Activated CD4-positive, alpha-beta T cell treated with anti-CD3 and anti-CD28 coated beads, Interleukin-2, amount 50 U/mL, for 4 hours (primary cell): ENCODE results near the gene PIGO.

ENCODE experiments used
- DNase-seq, 2 experiments: peaks; one replicate each; pipeline ENCODE4 v3.0.0-alpha.2; 2020

The PIGO gene

GRCh38 chr9:35105571-35106342, 9.4 kb upstream of the PIGO start:
- DNase-seq: no peak

DNA sequence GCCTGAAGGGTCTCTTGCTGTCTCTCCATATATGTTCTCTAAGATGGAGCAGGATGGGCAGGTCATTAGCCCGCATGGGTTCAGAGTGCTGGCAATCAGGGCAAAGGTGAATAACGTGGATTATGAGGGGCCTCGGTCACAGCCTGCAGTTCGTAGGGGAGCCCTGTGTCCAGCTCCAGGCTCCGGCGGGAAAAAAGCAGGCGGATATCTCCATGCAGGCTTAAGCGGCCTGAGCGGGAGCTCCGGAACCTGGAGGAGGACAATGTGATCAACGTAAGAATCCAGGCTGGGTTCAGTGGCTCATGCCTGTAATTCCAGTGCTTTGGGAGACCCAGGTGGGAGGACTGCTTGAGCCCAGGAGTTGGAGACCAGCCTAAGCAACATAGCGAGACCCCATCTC, 8.7 kb upstream of the PIGO start:
- no peak for DNase-seq

DNA sequence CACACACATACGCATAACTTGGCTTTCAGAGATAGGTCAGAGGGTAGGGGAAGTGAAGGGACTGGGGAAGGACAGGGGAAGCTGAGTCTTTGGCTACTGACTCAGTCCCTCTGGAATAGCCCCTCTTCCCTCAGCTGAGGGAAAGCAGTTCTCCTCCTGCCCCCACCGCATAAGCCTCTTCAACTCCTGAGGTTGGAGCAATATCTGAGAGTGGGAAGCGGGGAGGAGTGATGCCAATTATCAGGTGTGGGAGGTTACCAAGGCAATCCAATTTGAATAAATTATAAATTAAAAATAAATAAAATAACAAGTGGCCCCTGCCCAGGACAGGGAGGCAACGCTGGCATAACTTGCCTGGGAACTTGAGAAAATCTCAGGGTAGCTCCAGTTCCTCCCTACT, 8.2 kb upstream of the PIGO start:
- no peak for DNase-seq

GRCh38 chr9:35103660-35104191, 7.3 kb upstream of the PIGO start:
- DNase-seq: no peak

DNA sequence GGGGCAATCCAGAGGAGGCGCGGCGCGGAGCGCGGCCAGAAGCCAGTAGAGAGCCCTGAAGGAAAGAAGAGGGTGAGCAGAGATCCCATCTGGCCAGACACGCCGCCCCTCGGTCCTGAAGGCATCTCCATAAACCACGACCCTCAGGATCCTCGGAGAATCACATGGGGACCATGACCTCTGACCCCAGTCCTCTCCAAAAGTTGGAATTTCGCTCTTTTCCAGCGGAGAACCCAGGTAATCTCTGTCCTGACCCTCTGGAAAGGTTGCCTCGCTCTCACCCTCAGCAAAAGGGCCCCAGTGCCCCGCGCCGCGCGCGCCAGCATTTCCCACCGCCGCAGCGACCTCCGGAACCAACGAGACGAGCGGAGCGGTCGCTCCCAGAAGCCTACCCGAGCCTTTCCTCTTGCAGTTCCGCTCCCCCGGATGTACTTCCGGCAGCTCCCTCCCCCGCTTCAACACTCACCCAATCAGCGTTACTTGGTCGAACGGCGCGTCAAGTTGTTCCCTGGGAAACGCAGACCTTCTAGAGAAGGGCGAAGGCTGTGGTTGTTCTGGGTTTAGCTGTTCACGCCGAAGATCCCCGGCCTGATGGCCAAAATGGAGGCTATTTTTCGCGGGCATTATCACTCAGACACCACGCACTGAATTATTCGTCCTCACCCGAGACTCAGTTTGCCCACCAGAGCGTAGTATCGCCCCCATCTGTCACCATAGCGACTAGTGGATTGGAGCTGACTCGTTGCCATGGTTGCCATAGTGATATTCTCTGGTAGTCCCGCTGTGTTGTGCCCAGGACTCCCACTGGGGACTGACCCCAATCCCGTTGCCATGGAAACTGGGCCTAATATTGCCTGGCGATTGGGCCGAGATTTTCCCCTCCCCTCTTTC, 6.6 kb upstream of the PIGO start, which contains the start of gene STOML2:
STOML2 (minus strand) TSS at position 363 of the 891 bp plus-strand sequence; CDS start at position 326, 37 bp downstream.
- DNase-seq: peak; percentile 89

DNA sequence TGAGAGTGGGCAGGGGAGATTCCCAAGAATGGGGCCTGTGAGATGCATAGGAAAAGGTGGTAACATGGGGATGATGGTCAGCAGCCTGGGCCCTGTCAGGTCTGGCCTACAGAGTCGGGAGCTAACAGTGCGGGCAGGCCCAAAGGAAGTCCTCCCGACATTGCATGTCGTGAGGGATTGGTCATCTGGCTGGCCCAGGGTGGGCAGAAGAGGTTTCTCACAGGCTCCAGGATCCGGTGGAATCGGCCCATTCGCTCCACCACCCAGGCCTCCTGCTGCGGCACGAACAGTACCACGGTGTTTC, 6.0 kb upstream of the PIGO start:
- no peak for DNase-seq

DNA sequence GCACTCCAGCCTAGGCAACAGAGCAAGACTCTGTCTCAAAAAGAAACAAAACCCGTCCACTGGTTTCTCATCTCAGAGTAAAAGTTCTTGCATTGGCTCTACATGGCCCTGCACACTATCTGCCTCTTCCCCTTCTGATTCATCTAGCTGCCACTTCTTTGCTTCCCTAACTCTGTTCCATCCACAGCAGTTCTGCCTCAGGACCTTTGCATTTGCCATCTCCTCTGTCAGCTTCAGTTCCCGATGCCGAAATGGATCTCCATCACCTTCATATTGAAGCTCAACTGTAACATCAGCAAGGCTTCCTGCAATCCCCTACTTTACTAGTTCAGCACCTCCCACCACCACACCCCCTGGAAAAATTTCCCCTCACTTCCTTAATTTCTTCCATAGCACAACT, 1.2 kb upstream of the PIGO start:
- no peak for DNase-seq

DNA sequence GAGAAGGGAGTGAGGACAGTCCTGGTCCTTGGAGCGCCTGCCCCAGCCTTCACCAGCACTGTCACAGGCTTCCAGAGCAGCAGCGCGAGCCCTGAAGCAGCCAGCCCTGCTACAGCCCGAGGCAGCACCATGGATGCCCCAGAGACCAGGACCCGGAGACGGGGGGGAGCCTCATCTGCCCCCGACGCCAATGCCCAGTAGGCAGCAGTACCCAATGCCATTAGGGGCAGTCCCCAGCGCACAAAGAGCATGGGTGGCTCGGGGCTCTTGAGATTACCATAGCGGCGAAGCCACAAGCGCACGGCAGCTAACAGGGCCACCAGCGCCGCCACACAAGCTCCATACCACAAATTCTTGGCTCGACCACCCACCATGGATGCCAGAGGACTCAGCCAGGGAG, 4.9 kb downstream of the PIGO start:
- DNase-seq: no peak

- no peak for DNase-seq
These were observed 7.0 kb downstream of the PIGO start for GRCh38 chr9:35089434-35089833.

DNA sequence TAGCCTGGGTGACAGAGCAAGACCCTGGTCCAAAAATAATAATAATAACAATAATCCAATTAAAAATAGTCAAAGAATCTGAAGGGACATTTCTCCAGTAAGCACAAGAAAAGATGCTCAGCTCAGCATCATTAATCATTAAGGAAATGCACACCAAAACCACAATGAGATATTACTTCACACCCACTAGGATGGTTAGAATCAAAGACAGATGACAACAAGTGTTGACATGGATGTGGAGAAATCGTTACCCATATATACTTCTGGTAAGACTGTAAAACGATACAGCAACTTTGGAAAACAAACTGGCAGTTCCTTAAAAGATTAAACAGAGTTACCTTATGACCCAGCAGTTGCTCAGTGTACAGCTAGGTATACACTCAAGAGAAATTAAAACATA, 11.3 kb downstream of the PIGO start:
- DNase-seq: no peak

DNA sequence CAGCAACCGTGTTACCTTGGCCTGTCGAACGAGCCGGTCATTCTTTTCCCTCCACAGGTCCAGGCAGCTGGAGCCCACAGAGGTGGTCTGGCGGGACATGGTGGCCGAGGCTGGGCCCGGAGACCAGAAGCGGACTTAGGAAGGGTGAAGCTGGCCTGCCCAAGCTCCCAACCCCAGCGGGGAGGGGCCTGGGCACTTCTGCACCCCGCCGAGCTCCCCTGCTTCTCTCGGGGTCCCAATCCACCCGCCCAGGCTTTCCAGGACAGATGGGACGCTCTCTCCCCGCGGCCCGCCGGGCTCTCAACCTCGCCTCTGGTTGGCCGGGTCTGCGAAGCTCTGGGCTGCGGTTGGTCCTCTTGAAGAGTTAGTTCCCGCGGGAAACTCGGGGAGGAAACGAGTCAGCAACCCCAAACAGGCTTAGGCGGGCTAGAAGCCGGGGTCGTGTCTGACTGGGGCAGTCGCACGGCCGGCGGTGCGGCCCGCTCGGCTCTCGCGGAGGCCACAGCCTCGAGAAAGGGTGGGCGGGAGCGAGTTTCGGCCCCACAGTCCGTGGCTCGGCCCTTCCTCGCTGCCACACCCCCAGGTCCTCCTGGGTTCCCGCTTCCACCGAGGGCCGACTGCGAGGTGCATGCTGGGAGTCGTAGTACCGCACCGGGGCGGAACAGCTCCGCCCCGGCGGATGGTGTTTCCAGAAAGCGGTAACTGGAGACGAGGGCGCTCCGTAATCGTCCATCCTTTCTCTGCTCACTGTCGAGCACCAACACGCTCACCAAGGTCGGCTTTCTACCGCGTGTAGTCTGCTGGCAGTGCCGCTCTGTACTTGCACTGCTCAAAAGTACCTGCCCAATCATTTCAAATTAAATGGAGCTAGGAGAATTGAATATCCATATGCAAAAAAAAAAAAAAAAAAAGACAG, 16.7 kb downstream of the PIGO start, which contains the start of gene FANCG:
FANCG (minus strand) TSS at position 517 of the 916 bp plus-strand sequence; CDS start at position 99, 418 bp downstream.
- DNase-seq: peak; percentile 69 to 73

GRCh38 chr9:35079041-35079425, 17.4 kb downstream of the PIGO start:
- no peak for DNase-seq

DNA sequence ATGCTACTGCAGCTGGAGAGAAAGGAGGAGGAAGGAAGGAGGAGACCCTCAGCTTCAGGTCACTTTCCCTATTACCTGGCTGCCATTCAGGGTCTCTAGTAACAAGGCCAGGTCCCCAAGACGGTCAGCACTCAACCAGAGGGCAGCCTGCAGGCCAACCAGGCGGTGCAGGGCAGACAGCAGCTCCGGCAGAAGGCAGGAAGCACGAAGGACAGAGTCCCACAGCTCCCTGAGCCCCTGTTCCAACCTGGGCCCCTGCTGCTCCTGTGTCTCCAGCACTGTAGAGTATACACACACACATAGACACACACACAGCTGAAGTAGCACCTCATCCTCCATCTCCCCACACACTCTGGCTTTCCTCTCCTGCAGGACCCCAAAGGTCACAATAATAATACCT, 18.3 kb downstream of the PIGO start:
- no peak for DNase-seq

GRCh38 chr9:35076848-35077247, 19.5 kb downstream of the PIGO start:
- DNase-seq: no peak

- DNase-seq: no peak
These were observed 21.0 kb downstream of the PIGO start for GRCh38 chr9:35075358-35075757.

DNA sequence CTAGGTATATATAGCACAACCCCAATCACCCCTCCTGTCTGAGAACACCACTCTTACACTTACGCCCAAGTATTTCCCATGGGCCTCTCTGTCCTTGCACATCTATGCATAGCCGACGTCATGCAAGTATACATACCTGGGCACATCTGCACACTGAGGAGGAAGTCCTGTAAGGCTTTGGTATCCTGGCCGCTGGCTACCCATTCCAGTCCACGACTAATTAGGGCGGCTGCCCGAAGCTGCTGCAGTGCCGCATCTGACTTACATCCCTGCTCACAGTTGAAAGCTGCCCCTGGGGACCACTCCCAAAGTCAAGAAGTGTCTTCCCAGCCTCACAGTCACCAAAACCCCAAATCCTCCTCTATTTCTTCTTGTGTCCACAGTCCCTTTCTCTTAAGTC, 21.6 kb downstream of the PIGO start:
- no peak for DNase-seq

GRCh38 chr9:35074141-35074540, 22.2 kb downstream of the PIGO start:
- DNase-seq: no peak

- no peak for DNase-seq
These were observed 23.1 kb downstream of the PIGO start for GRCh38 chr9:35073279-35073612.

DNA sequence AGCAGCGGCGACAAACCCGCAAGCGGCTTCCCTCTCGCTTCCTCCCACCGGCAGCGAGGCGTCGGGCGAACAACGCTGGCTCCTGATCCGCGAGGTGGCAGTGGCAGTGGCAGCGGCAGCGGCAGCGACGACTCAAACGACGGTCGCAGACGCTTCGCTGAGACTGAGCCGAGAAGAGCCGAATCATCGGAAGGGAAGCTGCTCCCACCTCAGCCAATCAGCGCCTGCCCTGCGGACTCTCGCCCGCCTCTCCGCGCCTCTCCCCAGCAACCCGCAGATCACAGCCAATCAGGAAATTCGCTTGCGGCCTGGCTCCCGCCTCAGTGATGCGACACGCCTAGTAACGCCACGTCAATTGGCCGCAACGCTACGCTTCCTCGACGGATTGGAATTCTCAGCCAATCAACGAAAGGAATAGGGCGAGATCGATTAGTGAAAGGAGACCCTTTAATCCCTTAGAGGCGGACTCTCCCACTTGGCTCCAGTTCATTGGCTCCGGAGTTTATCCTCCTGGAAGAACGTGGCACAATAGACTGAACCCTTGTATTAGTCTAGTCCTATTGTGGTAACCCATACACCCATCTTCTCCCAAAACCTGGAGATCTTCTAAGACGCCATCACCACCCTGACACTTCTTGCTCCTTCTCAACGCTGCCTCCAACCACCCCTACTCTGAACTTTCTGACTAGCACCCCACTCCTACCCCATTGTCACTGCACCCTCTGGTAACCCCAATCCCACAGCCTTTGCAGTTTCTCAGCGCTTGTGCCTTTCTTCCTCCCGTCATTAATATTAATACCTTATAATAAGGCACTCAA, 23.7 kb downstream of the PIGO start, which contains the start of gene VCP:
VCP (minus strand) TSS at position 165 of the 818 bp plus-strand sequence. CDS start 272 bp downstream, outside the sequence.
- DNase-seq: peak; percentile 95 to 97

GRCh38 chr9:35071814-35072460, 24.5 kb downstream of the PIGO start:
- peak; percentile 51 to 54 for DNase-seq
